Endodermal cell (in vitro differentiated cells): ENCODE data around the gene BAIAP2. TPM values are rescaled to one million over a fixed set of nuclear protein-coding genes. Genes with fewer than 3 reads are reported as not detected.

Source experiments
- DNase-seq: peaks from one replicate; pipeline ENCODE4 v3.0.0-alpha.2; 2017
- H3K27ac ChIP-seq: 2 replicates; pipeline ENCODE4 v1.5.1; 2013; ENCODE audit warnings: mild to moderate bottlenecking, low read depth, low read length, moderate library complexity
- H3K27me3 ChIP-seq: 2 replicates; pipeline ENCODE4 v1.6.1; 2013; ENCODE audit warnings: mild to moderate bottlenecking, low read length, moderate library complexity; ENCODE audit not compliant: insufficient read depth, control insufficient read depth, poor library complexity, severe bottlenecking
- H3K36me3 ChIP-seq: 2 replicates; pipeline ENCODE4 v1.7.0; 2013; ENCODE audit warnings: mild to moderate bottlenecking, low read length, moderate library complexity; ENCODE audit not compliant: control insufficient read depth, insufficient read depth
- H3K4me1 ChIP-seq: one replicate; pipeline ENCODE4 v1.7.0; 2013; ENCODE audit warnings: low read length; ENCODE audit not compliant: control insufficient read depth, insufficient read depth
- H3K4me3 ChIP-seq: 2 replicates; pipeline ENCODE4 v1.5.1; 2013; ENCODE audit warnings: mild to moderate bottlenecking, low read length, moderate library complexity
- H3K9ac ChIP-seq: 2 replicates; pipeline ENCODE4 v1.6.1; 2013; ENCODE audit warnings: mild to moderate bottlenecking, low read length, moderate library complexity; ENCODE audit not compliant: poor library complexity, severe bottlenecking; ENCODE audit errors: extremely low read depth
- H3K9me3 ChIP-seq: 2 replicates; pipeline ENCODE4 v1.6.1; 2013; ENCODE audit warnings: mild to moderate bottlenecking, low read length, moderate library complexity; ENCODE audit not compliant: control insufficient read depth
- H3K27ac Mint-ChIP-seq: 2 replicates; pipeline ENCODE4 v1.8.0; 2020; ENCODE audit warnings: mixed read lengths
- H3K27me3 Mint-ChIP-seq: 2 replicates; pipeline ENCODE4 v1.8.0; 2021; ENCODE audit warnings: mild to moderate bottlenecking, mixed read lengths; ENCODE audit not compliant: insufficient read depth
- H3K36me3 Mint-ChIP-seq: 2 replicates; pipeline ENCODE4 v1.8.0; 2020; ENCODE audit warnings: low read depth, mixed read lengths
- H3K4me1 Mint-ChIP-seq: 2 replicates; pipeline ENCODE4 v1.8.0; 2020; ENCODE audit warnings: mixed read lengths
- H3K4me3 Mint-ChIP-seq: 2 replicates; pipeline ENCODE4 v1.8.0; 2020; ENCODE audit warnings: mild to moderate bottlenecking, moderate library complexity, mixed read lengths
- H3K9me3 Mint-ChIP-seq: 2 replicates; pipeline ENCODE4 v1.8.0; 2020; ENCODE audit warnings: mild to moderate bottlenecking, mixed read lengths
- CTCF ChIP-seq: fragments of 200-600 bp; sonication (generic); conservative IDR thresholded peaks from 2 replicates; pipeline ENCODE4 v1.5.0; 2021; ENCODE audit warnings: antibody characterized with exemption, mild to moderate bottlenecking
- WGBS, 2 experiments: methylation state at CpG; one replicate each; pipeline versions ENCODE4 v1.1.5 to v1.1.7; 2013; ENCODE audit warnings: missing lambda C conversion rate in 2 of 2, mixed read lengths in 1 of 2; ENCODE audit not compliant: insufficient coverage in 1 of 2, insufficient read length in 1 of 2; 5-methylcytosine and 5-hydroxymethylcytosine counted together
- total RNA-seq, 2 donors: library from RNA; stranded (reverse); fragmentation: NEBNext Ultra II Directional in 1 of 2; extraction: Animal tissue kit (Norgen Biotek cat#: 25700) in 1 of 2; gene quantifications; 2 replicates in 1 of 2; 3 replicates in 1 of 2; pipeline ENCODE4 v1.2.1, GENCODE V29; 2021

BAIAP2 gene
- total RNA-seq, 2 donors from 2014 or later: 24.9 to 32.7 TPM

DNA sequence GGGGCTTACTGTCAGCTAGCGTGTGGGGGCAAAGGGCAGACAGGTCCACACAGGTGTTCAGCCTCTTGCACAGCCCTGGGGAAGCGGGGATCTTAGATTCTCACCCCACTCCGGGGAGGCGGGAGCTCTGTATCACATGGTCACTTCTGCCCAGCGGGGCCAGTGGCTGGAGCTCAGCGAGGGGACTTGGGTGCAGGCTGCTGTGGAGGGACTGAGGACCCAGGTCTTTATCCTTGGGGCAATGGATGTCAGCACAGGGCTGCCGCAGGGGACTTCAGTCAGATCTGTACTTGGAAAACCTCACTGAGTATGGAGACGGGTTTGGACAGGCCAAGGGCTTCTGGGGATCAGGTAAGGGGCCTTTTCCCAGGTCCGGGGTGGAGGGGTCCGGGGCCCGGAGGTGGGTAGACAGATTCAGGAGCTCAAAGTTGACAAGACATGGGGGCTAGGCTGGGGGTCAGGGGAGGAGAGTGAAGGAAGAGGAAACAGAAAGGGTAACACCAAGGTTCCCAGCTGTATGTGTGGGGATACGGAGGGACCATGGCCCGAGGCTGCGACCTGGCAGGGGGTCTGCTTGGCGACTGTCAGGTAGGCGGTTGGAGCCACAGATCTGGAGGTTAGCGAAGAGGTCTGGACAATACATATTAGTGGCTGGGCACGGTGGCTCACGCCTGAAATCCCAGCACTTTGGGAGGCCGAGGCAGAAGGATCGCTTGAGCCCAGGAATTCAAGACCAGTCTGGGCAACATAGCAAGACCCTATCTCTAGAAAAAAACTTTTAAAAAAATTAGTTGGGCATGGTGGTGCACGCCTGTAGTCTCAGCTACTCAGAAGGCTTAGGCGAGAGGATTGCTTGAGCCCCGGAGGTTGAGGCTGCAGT, 15.1 kb upstream of the BAIAP2 start:
- Mint-ChIP-seq H3K27ac (peak overlapping the region; percentile 66), H3K9me3 (peaks cover 8% of the 10 kb centered on the region), H3K36me3 (no peaks in the 10 kb centered on the region), H3K27me3 (no peaks in the 10 kb centered on the region), H3K4me1 (peaks cover 26% of the 10 kb centered on the region), H3K4me3 (no peak overlapping the region)
- Histone ChIP-seq H3K4me1 (peaks cover 6% of the 10 kb centered on the region), H3K9me3 (peaks cover 11% of the 10 kb centered on the region), H3K9ac (no peak overlapping the region), H3K27me3 (no peaks in the 10 kb centered on the region), H3K4me3 (no peak overlapping the region), H3K36me3 (no peaks in the 10 kb centered on the region), H3K27ac (peak overlapping the region; percentile 10)
- WGBS, 2 experiments: 83 to 89% methylated on average over 19 to 23 of the region's 24 CpGs
- no peak for DNase-seq
- TF ChIP-seq CTCF: no peak

GRCh38 chr17:81020443-81020766, 14.5 kb upstream of the BAIAP2 start:
- H3K9ac ChIP-seq: no peak overlapping the region
- H3K36me3 Mint-ChIP-seq: no peaks in the 10 kb centered on the region
- no peak overlapping the region for H3K27ac ChIP-seq
- 94 to 96% methylated on average over 4 to 11 of the region's 11 CpGs for WGBS, 2 experiments
- no peaks in the 10 kb centered on the region for H3K27me3 ChIP-seq
- peaks cover 26% of the 10 kb centered on the region for H3K4me1 Mint-ChIP-seq
- DNase-seq: no peak
- peaks cover 11% of the 10 kb centered on the region for H3K9me3 ChIP-seq
- no peak for TF ChIP-seq CTCF
- no peaks in the 10 kb centered on the region for H3K27me3 Mint-ChIP-seq
- H3K9me3 Mint-ChIP-seq: peaks cover 8% of the 10 kb centered on the region
- no peak overlapping the region for H3K4me3 Mint-ChIP-seq
- no peaks in the 10 kb centered on the region for H3K36me3 ChIP-seq
- H3K27ac Mint-ChIP-seq: no peak overlapping the region
- peaks cover 6% of the 10 kb centered on the region for H3K4me1 ChIP-seq
- no peak overlapping the region for H3K4me3 ChIP-seq

DNA sequence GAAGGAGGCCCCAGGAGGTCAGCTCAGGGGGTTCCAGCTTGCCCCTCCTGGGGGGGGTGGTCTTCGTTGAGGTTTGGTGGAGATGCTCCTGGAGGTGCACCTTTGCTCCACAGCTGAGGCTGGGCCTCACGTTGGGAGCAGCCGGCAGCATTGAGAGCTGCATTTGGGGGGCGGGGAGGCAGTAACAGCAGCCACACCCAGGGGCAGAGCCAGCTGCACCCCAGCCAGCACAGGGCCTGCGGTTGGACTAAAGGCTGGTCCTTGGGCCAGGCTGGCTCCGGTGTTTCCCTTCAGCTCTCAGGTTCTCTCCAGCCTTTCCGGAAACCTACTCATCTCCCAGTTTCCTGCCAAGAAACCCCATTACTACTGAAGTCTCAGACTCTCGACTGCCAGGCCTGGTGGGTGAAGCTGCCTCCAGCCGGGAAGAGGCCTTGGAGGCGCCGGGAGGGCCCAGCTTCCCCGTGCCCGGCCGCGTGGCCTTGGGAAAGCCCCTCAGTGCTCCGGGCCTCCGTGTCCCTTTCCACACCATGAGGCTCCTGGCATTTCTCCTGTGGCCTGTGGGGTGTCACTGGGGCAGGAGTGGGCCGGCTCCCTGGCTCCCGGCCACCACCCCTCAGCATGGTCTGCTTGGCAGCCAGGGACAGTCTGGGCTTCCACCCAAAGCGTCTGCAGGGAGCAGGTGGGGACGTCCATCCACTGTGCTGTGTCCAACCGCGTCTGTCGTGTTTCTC, 14.0 kb upstream of the BAIAP2 start:
- no peaks in the 10 kb centered on the region for H3K36me3 Mint-ChIP-seq
- Histone ChIP-seq H3K27ac (no peak overlapping the region), H3K27me3 (no peaks in the 10 kb centered on the region), H3K4me3 (no peak overlapping the region), H3K9me3 (peaks cover 11% of the 10 kb centered on the region), H3K36me3 (no peaks in the 10 kb centered on the region), H3K9ac (no peak overlapping the region), H3K4me1 (peaks cover 6% of the 10 kb centered on the region)
- no peak for TF ChIP-seq CTCF
- H3K9me3 Mint-ChIP-seq: peaks cover 8% of the 10 kb centered on the region
- H3K27ac Mint-ChIP-seq: no peak overlapping the region
- no peak for DNase-seq
- H3K4me1 Mint-ChIP-seq: peaks cover 26% of the 10 kb centered on the region
- 91 to 100% methylated on average over 2 to 24 of the region's 24 CpGs for WGBS, 2 experiments
- H3K4me3 Mint-ChIP-seq: no peak overlapping the region
- no peaks in the 10 kb centered on the region for H3K27me3 Mint-ChIP-seq
